D721Med (cell line): ENCODE data around the gene TTYH2.
A peak's percentile ranks its signal among the peaks of the same experiment; 100 is the strongest.

ENCODE experiments used
- DNase-seq: peaks from one replicate; pipeline ENCODE4 v3.0.0; 2011; ENCODE audit warnings: low spot score; ENCODE audit not compliant: insufficient read length
- FAIRE-seq: peaks from 2 replicates; lab custom pipeline; 2011; peaks lifted over from hg19 to GRCh38; lab: Jason Lieb, UNC
- TF ChIP-seq, protein P1 (sequence below): IDR thresholded peaks from 2 replicates; pipeline ENCODE4 v1.5.1; 2012; ENCODE audit warnings: mild to moderate bottlenecking, control low read depth; ENCODE audit not compliant: insufficient read depth; ENCODE audit errors: missing control alignments

TTYH2 gene

DNA sequence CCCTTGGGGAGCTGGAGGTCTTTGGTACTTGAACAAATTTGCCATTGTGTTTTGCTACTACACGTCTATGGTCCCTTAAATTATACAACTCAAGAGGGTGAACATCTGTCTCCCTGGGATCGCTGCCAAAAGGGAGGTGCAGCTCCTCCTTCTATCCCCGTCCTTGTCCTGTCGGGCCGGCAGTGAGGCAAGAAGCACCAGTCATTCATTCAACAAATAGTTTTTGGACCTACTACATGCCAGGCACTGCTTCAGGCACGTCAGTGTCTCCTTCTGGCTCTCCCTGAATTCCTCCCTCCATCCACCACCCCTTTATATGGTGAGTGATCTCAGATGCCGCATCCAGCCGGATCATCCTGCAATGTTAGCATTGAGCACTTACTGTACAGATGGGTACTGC is 12.1 kb upstream of the TTYH2 start:
- no peak for FAIRE-seq
- TF ChIP-seq, protein P1, sequence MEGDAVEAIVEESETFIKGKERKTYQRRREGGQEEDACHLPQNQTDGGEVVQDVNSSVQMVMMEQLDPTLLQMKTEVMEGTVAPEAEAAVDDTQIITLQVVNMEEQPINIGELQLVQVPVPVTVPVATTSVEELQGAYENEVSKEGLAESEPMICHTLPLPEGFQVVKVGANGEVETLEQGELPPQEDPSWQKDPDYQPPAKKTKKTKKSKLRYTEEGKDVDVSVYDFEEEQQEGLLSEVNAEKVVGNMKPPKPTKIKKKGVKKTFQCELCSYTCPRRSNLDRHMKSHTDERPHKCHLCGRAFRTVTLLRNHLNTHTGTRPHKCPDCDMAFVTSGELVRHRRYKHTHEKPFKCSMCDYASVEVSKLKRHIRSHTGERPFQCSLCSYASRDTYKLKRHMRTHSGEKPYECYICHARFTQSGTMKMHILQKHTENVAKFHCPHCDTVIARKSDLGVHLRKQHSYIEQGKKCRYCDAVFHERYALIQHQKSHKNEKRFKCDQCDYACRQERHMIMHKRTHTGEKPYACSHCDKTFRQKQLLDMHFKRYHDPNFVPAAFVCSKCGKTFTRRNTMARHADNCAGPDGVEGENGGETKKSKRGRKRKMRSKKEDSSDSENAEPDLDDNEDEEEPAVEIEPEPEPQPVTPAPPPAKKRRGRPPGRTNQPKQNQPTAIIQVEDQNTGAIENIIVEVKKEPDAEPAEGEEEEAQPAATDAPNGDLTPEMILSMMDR: no peak
- DNase-seq: no peak

DNA sequence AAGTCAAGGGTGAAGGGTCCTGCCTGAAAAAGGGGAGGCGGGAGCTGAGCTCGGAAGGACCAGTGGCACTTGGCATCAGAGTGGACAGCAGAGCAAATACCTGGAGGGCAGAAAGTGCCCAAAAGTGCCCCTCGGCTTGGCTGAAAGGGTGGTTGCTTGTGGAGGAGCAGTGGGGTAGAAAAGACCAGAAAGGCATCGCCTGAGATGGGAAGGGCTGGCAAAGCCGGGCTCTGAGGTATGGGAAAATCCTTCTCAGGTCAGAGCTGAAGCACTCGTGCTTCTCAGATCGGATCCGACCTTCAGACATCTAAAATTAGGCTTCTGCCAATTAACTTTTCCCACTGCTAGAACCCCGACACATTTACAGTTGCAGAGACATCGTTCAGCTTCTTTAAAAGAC is 11.4 kb upstream of the TTYH2 start:
- TF ChIP-seq, protein P1: no peak
- no peak for FAIRE-seq

DNA sequence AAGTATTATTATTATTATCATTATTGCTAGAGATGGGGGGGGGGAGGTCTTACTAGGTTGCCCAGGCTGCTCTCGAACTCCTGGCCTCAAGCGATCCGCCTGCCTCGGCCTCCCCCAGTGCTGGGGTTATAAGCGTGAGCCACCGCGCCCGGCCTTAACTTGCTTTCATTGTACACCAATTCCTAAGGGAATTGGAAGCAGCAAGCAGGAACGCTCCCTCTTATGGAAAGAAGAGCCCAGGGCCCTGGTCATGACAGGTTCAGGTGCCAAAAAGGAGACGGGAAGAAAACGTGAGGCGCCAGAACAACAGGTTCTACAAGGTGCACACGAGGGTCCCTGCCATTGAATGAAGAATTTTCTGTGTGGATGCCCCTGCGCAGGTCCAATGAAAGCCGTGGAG is 10.4 kb upstream of the TTYH2 start:
- peak; percentile 36 for DNase-seq
- TF ChIP-seq, protein P1: no peak
- FAIRE-seq: no peak

More for the DNA sequence above, 11.4 kb upstream of the TTYH2 start:
- DNase-seq: no peak

DNA sequence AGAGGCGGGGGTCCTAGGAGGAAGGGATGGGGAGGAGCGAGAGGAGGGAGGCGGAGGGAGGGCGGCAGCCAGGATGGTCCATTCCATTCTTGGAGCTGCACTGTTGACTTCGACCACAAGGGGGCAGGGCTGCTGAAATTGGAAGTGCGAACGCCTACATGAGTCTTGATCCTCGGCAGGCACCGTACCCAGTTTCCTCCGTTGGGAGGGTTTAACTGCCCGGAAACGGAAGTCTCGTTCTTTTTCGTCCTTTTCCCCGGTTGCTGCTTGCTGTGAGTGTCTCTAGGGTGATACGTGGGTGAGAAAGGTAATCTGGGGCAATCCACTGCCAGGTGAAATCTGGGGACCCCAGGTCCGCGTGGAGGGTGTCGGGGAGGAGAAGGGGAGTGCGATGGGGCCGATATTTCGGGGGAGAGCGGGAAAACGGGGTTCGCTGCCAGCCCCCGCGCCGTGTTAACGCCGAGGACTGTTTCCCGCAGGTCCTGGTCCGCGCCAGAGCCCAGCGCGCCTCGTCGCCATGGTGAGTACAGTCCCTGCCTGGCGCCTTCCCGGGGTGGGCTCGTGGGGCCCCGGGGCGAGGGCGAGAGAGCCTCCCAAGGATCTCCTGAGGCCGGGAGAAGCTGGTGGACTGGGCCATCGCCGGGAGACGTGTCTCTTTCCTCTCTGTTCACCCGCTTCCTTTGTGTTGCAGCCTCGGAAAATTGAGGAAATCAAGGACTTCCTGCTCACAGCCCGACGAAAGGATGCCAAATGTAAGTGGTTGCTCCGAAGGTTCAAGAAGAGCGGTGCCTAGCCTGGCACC is 9.7 kb upstream of the TTYH2 start, which contains the start of gene RPL38:
RPL38 (plus strand) TSS at position 240 of the 802 bp plus-strand sequence; CDS start at position 518, 278 bp downstream.
- FAIRE-seq: peak; percentile 32
- peak; percentile 93 for DNase-seq
- TF ChIP-seq, protein P1: peak; percentile 100

DNA sequence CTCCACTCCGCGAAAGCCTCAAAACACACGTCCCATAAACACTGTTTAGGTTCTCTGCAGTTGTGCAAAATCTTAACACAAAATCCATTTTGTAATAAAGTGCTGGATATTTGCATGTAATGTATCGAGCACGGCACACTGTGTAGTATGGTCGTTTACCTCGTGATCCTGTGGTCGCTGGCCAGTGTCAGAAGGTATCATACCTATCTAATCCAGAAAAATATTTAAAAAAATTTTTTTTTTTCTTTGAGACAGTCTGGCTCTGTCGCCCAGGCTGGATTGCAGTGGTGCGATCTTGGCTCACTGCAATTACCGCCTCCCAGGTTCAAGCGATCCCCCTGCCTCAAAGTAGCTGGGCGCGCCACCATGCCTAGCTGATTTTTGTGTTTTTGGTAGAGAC is 8.9 kb upstream of the TTYH2 start:
- TF ChIP-seq, protein P1: no peak
- DNase-seq (no peak), FAIRE-seq (no peak)

DNA sequence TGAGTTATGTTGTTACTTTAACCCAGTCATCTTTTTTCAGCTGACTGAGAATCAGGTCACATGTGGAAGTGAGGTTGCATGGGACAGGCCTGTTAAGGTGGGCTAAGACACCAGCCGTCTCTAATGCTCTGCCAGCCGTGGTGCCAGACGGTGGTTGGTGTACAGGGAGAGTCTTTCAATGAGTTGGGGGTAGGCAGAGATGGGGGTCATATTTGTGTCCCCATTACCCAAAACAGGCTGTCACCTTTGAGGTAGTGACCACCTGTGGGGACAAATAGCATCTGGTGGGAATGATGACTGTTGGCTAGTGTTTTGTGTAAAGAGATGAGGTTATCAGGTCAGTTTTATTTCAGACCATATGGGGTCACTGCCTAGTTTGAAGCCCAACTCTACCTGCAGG is 8.1 kb upstream of the TTYH2 start:
- FAIRE-seq: no peak
- TF ChIP-seq, protein P1: no peak
- no peak for DNase-seq

DNA sequence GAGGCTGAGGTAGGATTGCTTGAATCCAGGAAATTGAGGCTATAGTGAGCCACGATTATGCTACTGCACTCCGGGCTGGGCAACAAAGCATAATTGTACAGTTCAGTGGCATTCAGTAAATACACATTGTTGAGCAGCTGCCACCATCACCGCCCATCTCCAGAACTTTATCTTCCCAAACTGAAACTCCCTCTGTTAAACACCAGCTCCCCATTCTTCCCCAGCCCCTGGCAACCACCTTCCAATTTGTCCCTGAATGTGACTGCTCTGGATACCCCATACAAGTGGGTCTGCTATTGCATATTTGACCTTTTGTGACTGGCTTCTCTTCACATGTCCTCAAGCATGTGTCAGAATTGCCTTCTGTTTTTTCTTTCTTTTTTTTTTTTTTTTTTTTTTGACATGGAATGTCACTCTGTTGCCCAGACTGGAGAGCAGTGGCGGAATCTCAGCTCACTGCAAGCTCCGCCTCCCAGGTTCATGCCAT is 7.0 kb upstream of the TTYH2 start:
- TF ChIP-seq, protein P1: no peak
- DNase-seq (no peak), FAIRE-seq (no peak)
